ENCODE data around the gene SERPINB2. TPM values are rescaled to one million over a fixed set of nuclear protein-coding genes. Genes with fewer than 3 reads are reported as not detected.

The SERPINB2 gene
- total and polyA plus RNA-seq, 10 of the 15 experiments (the other 5 are each of a cell fraction or from before 2014, with no cell fraction given): 9.6 to 25.3 (median 14.0) TPM

GRCh38 chr18:63890950-63891304, 3.4 kb downstream of the SERPINB2 start (continued):
- TF ChIP-seq ETV6 (conservative IDR thresholded peaks at IDR 0.05 in 1 of 2, IDR thresholded peaks at IDR 0.05 in 1 of 2; ENCODE audit: borderline replicate concordance in 1 of 2, low read depth in 1 of 2) (no peak), SMARCA5 (IDR thresholded peaks at IDR 0.05) (no peak), SUPT20H (IDR thresholded peaks at IDR 0.05; ENCODE audit: borderline replicate concordance, control insufficient read depth, low read depth, low read length) (no peak), HSF1 (IDR thresholded peaks at IDR 0.05; ENCODE audit: low read depth, low read length) (no peak), YY1 (IDR thresholded peaks at IDR 0.05; ENCODE audit: low read depth, low read length) (peak; percentile 63; the same call in 1 of the 2 replicates), ATF2 (IDR thresholded peaks at IDR 0.05; ENCODE audit: low read length) (no peak), SMC3 (IDR thresholded peaks at IDR 0.05; ENCODE audit: borderline replicate concordance, low read length) (peak; percentile 87; the same call in 1 of the 2 replicates), SMAD1 (IDR thresholded peaks at IDR 0.05; ENCODE audit: low read depth, partially characterized antibody) (no peak), KDM1A (IDR thresholded peaks at IDR 0.05; ENCODE audit: borderline replicate concordance) (no peak), ATF7 (IDR thresholded peaks at IDR 0.05; ENCODE audit: low read depth) (no peak), NR2C1 (IDR thresholded peaks at IDR 0.05) (no peak), E4F1 (IDR thresholded peaks at IDR 0.05; ENCODE audit: borderline replicate concordance, partially characterized antibody) (no peak)

Measured in GM12878 (cell line).